T-helper 2 cell (primary cell): ENCODE measurements around the gene RECK.
"Not testable (repeated sequence)": the region's sequence is repeated elsewhere in the genome, so short reads cannot be mapped to it uniquely, and the experiment has no call there.

ENCODE experiments used
- DNase-seq, 5 experiments: peaks; one replicate each; pipeline versions ENCODE4 v3.0.0 to v3.0.0-alpha.2; 2012 to 2022

Gene RECK

DNA sequence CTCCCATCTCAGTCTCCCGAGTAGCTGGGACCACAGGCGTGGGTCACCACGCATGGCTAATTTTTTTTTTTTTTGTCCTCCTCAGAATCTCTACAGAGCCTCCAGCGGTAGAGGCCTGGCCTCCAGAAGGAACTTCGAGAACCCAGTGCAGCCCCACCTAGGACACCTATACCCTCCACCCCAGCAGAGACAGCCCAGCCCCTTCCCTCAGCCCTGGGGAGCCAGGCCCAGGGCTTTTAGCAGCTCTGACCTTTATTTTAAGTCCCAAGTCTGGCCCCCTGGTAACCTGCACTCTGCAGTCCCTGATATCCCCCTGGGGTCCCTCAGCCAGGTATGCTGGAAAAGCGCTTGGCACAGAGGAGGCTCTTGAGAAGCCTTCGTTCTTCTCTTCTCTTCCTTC lies 105.0 kb downstream of the RECK start:
- DNase-seq: no peak

DNA sequence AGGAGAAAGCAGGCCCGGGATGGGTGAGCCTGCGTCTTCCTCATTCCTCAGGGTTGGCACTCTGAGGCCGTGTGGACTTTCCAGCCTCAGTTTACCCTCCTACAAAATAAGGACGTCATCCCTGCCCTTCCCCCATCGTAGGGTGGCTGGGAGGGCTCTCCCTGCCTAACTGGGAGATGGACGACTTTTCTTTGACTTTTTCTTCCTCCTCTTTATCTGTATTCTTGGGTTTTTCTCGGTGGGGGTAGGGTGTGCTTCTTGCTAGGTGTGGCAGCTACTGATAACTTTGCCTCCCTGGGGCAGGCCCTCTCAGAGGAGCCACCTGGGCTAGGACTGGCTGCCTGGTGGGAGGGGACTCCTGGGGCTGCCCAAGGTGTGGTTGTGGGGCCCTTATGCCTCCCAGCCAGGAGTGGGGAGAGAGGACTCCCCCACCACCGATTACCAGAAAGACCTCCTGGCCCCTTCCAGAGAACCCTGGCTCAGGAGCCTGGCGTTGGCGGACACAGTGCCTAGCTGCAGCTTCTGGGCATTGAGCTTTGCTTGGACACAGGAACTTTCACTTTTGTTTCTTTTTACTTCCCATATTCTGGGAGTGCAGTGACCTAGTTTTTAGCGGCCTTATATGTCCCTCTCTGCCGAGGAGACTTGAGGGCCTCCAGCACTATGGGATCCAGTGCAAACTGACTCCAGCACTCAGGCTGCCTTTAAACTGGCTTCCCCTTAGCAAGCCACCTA lies 106.0 kb downstream of the RECK start:
- no peak for DNase-seq

DNA sequence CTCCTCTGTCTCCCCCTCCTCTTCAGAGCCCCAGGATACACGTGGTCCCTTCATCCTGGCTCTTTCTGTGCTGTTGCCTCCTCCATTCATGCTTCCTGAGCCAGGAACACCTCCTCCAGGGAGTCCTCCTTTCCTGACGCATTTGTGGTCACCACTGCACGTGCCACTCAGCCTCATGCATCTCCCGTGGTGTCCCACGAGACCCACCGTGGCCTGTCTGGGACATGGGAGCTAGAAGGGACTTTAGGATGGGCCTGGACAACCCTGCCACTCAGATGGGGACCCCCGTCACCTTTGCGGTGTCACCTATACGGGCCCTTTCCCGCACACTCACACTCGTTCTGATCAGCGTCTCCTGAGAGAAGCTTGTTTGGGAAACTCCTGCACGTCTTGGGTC lies 106.5 kb downstream of the RECK start:
- no peak for DNase-seq

DNA sequence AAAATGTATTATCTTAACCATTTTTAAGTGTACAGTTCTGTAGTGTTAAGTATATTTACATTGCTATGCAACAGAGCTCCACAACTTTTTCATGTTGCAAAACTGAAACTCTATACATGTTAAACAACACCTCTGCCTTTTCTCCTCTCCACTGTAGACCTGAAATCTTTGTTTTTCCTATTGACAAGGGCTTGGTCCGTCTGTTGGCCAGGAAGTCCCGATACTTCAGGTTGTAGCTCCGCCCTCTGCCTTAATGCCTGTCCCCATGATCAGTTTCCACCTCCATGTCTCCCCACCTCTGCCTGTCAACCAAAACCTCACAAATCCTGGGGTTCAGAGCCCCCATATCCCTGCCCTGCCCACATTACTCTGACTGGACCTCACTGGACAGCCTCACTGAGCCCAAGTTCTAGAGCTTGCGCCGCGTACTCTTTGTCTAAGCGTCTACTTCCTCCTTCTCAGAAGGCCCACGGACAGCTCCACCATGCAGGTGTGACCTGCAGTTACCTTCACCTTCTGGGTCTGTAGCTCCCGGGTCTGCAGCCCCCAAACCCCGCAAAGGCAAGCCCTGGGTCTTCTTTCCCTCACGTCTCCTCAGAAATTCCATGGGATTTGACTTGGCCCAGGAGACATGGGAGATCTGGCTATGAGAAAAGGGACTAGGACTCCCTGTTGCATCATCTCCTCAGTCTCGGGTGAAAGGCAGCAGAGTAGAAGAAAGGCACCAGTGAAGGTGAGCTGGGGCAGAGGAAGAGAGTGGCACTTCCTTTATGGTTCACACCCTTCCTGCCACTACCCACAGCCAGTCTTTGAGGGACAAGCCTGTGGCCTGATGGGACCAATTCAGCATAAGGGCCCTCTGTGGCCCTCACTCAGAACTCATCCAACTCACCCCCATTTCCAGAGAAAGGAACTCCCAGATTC lies 107.9 kb downstream of the RECK start:
- DNase-seq: peak in 1 of 5 experiments; percentile 61

DNA sequence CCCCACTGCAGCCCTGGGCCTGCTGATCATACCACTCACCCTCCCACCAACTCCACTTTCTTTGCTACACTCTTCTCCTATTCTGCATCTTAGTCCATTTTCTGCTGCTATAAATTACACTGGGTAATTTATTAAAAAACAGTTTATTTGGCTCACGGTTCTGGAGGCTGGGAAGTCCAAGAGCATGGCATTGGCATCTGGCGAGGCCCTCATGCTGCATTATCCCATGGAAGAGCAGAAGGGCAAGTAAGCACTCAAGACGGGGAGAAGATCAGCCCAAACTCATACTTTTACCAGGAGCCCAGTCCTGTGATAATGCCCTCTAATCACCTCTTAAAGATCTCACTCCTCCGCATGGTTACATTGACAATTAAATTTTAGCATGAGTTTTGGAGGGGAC lies 109.3 kb downstream of the RECK start:
- no peak for DNase-seq

DNA sequence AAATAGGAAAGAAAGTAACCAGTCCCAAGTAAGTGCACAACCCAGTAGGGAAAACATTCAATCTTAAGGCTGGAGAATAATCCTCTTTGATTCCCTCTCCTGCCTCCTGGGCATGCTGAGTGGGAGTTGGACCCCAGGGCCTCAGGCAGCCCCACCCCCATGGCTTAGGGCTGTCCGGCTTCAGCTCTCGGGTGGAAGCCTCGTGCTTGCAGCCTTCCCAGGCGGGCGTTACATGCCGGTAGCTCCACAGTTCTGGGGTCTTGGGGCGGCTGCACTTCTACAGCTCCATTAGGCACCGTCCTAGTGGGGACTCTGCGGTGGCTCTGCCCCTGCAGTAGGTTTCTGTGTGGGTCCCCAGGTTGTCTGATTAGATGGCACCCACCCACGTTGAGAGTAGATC lies 109.9 kb downstream of the RECK start:
- DNase-seq: no peak

DNA sequence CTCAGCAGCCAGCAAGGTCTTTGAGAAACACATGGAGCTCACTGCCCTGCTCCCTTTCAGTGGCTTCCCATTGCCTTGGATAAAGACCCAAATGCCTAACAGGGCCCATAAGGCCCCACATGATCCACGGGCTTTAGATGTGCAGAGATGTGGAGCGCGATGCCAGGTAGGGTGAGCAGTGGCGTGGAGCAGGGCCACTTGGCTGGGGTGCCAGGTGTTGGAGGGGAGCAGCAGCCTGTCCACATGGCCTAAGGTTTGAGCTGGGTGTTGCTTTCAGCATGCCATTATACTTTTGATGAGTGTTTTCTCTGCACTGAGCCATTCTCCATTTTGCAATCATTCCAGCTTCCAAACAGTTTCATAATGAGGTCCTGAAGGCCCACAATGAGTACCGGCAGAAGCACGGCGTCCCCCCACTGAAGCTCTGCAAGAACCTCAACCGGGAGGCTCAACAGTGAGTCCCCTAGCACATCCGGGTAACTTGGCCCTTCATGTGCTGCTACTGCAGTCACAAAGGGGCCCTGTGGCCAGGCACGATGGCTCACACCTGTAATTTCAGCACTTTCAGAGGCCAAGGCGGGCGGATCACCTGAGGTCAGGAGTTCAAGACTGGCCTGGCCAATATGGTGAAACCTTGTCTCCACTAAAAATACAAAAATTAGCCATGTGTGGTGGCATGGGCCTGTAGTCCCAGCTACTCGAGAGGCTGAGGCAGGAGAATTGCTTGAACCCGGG lies 110.9 kb downstream of the RECK start:
- DNase-seq: no peak

DNA sequence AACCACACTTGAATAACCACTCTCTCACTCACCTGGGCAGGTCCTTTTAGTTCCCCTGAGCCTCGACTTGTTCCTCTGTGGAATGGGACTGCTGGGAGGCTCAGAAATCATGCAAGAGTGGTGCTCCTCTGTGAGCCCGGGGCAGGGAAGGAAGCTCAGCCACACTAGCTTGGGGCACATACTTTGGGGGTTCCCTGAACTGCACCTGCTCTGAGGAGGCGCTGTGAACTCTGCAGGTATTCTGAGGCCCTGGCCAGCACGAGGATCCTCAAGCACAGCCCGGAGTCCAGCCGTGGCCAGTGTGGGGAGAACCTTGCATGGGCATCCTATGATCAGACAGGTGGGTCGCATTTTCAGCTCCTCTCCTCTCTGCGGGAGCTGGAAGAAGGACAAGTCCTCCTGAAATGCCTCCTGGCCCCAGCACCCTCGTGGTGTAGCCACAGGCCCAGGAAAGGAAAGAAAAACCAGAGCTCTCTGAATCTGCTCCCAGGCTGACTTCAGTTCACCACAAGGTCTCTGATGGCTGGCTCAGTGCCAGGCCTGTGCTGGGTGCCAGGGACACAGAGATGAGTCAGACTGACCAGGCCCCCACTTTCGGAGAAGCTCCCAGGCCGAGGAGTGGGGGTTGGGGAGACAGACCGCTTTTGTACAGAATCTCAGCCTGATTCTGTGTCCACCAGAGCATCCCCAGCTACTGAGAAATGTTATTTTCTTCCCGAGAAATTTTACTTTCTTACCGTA lies 111.8 kb downstream of the RECK start:
- peak; percentile 22 to 88 (median 41) for DNase-seq

DNA sequence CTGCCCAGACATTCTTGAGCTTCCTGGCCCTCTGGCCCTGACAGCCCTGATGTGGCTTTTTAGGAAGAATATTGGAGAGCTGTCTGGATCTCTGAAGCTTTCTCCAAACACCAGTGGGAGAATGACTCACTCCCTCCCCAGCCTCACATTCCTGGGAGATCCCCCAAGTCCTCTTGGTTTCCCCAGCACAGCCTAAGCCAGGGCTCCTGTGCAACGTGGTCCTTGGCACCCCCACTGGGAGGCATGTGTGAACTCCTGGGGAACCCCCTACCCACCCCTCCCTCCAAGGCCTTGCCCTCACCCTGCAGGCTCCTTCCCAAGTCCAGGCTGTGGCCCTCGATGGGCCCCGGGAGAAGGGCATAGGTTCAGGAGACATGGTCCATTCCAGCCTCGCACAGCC lies 112.5 kb downstream of the RECK start:
- no peak for DNase-seq

DNA sequence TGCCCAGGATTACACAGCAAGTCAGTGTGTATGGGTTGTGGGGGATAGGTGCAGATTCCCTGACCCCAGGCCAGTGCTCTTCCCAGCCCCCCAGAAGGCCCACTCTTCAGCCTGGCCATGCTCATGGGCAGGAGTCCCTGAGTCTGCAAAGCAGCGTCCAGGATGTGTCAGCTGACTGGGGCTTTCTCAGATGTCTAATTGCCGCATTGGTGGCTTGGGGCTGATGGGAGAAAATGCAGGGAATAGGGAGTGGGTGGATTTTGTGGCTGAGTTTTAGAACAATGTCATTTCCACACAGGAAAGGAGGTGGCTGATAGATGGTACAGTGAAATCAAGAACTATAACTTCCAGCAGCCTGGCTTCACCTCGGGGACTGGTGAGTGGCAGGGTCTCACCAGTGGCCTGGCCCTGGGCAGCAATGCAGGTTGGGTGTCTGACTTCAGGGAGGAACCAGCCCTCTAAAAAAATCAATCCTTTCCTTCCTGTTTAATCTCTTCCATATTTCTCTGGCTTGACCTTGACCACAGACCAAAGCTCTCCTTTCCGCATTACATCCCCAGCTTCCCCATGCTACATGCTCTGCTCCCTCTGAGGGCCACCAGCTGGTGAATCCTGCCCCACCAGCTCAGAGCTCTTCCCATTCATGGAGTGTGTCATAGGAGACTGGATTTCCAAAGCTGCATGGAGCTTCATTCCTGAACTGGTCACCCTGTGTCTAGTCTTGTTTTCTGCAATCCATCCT lies 114.0 kb downstream of the RECK start:
- DNase-seq: no peak

DNA sequence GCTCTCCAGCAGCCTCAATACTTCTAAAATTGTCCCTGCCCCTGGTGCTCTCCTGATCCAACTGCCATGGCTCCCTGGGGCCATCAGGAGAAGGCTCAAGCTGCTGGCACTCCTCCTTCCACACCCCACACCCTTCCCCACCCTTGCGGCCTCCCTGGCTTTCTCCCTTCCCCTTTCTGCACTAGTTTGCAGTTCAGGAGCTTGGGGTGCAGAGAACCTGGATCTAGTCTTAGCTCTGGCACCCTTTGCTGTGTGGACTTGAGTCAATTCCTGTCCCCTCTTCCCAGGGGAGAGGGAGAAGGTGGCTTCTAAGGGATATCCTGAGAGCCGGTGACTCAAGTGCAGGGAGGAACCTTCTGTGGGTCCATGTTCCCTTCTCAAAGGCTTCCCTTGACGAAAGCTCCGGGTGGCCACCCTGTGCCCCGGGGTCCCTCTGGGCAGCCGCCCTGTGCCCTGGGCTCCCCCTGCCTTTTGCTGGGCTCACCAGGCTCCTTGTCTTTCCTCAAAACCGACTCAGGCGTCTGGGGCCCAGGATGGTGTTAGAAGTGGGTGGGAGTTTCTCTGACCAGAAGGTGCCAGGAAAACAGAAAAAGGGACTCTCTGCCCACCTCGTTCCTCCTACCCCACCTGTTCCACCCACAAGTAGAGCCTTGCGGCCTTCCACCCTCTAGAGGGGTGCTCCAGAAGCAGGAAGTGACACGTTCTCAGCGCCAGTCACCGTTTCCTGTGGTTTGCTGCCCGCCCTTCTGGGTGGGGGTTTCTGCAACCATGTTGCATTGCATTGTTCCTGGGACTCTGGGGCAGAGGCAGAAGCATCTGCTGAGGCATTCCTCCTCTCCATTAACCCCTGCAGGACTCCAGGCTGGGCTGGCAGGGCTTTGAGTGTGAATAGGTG lies 114.8 kb downstream of the RECK start:
- peak; percentile 54 to 97 (median 83) for DNase-seq

DNA sequence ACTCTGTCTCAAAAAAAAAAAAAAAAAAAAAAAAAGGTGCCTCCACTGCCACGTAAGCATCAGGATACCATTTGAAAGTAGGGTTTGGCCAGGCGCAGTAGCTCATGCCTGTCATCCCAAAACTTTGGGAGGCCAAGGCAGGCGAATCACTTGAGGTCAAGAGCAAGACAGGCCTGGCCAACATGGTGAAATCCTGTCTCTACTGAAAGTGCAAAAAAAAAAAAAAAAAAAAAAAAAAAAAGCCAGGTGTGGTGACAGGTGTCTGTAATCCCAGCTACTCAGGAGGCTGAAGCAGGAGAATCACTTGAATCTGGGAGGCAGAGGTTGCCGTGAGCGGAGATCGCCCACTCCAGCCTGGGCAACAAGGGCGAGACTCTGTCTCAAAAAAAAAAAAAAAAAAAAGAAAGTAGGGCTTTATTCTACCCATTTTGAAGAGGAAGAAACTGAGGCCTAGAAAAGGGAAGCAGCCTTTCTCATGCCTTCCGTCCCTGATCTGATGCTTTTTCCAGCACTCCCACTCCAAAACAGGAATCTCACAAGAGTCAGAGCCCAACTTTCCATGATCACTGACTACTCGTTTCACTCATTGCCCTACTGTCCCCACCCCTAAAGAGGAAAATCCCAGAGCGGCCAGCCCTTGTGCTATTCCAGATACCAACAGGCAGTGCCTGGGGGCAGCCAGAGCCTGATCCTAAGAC lies 116.2 kb downstream of the RECK start:
- DNase-seq: no peak

DNA sequence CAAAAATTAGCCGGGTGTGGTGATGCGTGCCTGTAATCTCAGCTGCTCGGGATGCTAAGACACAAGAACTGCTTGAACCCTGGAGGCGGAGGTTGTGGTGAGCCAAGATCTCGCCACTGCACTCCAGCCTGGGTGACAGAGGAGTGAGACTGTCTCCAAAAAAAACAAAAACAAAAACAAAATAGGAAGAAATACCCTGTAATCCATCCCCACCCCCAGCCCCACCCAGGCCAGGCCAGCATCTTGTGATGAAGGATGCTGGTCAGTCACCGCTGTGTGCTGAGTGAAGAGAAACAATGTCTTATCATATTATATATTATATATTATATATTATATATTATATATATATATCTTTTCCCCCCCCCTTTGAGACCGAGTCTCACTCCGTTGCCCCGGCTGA lies 117.0 kb downstream of the RECK start:
- DNase-seq: no peak

DNA sequence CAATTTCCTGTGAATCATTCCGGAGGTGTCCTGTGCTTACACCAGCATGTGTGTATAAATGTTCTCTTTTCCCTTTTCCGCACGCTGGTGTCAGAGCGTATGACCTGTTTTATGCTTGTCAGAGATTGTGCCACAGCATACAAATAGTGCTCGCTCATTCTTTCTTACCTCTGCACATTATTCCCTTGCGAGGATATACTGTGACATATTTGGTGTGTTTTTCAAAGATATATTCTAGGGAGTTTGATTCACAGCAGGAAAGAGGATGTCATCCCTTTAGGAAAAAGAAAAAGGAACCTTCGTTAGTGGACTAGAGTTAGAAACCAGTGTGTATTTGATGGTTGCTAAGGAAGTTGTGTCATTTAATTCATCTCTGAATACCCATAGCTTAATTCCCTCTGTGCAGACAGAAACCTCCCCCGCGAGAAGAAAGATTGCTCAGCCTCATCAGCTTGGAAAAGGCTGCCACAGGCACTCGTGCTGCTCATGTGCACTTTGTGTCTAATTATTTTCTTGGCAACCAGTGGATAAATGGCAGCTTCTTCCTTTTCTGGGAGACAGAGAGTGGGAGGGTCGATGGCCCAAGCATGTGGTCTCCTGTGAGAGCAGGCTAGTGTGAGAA lies 117.7 kb downstream of the RECK start:
- DNase-seq: no peak

DNA sequence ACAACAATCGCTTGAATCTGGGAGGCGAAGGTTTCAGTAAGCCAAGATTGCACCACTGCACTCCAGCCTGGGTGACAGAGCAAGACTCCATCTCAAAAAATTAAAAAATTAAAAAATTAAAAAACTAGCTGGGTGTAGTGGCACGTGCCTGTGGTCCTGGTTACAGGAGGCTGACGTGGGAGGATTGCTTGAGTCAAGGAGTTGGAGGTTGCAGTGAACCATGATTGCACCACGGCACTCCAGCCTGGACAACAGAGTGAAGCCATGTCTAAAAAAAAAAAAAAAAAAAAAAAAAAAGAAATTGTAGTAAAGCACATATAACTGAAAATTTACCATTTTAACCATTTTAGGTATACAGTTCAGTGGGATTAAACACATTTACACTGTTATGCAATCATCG lies 119.4 kb downstream of the RECK start:
- DNase-seq: no peak

DNA sequence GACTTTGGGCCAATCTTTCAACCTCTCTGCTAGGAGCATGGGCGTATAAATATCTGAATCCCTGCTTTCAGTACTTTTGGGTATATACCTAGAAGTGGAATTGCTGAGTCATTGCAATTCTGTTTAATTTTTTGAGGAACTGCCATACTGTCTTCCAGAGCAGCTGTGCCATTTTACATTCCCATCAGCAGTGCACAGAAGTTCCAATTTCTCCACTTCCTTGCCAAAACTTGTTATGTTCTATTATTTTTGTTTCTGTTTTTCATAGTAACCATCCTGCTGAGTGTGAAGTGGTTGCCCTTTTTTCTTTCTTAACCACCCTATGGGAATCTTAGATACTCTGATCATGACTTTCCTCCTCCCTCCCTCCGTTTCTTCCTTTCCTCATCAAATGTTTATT lies 121.4 kb downstream of the RECK start:
- no peak for DNase-seq

DNA sequence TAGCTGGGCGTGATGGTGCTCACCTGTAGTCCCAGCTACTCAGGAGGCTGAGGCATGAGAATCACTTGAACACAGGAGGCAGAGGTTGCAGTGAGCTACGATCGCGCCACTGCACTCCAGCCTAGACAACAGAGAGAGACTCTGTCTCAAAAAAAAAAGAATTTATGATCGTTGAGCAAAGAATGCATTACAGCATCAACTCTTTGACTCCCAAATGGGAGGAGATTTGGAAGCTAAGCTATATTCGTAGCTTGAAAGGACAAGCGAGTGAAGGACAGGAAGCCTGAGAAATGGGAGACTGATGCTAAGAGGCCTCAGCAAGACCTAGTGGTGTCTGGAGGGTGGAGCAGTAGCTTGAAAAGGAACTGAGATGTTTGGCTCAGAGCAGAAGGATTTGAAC lies 122.2 kb downstream of the RECK start:
- DNase-seq: no peak

DNA sequence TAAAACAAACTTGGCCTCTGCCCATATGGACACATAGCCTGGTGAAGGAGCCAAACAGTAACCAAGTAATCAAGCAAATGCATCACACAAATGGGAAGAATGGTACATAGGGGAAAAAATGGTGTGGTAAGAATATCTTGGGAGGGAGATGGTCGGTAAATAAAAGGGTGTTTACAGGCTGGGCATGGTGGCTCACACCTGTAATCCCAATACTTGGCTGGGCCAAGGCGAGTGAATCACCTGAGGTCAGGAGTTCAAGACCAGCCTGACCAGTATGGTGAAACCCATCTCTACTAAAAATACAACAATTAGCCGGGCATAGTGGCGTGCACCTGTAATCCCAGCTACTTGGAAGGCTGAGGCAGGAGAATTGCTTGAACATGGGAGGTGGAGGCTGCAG lies 122.8 kb downstream of the RECK start:
- not testable (repeated sequence) for DNase-seq

DNA sequence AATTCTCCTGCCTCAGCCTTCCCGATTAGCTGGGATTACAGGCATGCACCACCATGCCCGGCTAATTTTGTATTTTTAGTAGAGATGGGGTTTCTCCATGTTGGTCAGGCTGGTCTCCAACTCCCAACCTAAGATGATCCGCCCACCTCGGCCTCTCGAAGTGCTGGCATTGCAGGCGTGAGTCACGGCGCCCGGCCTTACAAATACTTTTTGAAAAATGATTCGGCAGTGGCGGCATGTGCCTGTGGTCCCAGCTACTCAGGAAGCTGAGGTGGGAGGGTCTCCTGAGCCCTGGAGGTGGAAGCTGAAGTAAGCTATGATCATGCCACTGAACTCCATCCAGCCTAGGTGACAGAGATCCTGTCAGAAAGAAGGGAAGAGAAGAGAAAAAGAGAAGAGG lies 123.4 kb downstream of the RECK start:
- not testable (repeated sequence) for DNase-seq

DNA sequence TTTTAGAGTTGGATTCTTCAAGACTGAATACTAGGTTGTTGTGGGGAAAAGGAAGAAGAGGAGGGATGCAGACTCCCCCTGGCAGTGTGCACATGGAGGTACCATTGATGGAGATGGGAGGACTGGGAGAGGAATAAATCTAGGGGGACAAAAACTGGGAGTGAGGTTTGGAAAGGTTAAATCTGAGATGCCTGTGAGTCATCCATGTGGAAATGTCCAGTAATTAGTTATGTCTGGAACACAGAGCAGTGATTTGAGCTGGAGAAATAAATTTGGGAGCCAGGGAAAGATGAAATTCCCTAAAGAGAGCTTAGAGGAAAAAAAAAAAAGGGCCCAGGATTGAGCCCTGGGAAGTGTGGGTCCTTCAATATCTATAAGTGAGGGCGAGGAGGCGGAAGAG lies 124.5 kb downstream of the RECK start:
- DNase-seq: no peak
